NCI-H128 (cell line): ENCODE measurements around the gene TMEM255B.

ENCODE experiments used
- DNase-seq: peaks from one replicate; lab custom pipeline; 2025; ENCODE audit not compliant: unreplicated experiment; lab: John Stamatoyannopoulos, UW

The TMEM255B gene

GRCh38 chr13:113801289-113801961 lies 42.4 kb downstream of the TMEM255B start:
- no peak for DNase-seq

- no peak for DNase-seq
These were observed 43.1 kb downstream of the TMEM255B start for GRCh38 chr13:113802090-113802531.

GRCh38 chr13:113802761-113803160 lies 43.7 kb downstream of the TMEM255B start:
- DNase-seq, result no peak

GRCh38 chr13:113803409-113804016 lies 44.5 kb downstream of the TMEM255B start:
- DNase-seq, result no peak

- DNase-seq, result no peak
These were observed 45.1 kb downstream of the TMEM255B start for GRCh38 chr13:113804017-113804702.

GRCh38 chr13:113804703-113805430 lies 45.8 kb downstream of the TMEM255B start:
- no peak for DNase-seq

GRCh38 chr13:113805431-113806103 lies 46.5 kb downstream of the TMEM255B start:
- no peak for DNase-seq

GRCh38 chr13:113806104-113806471 lies 47.1 kb downstream of the TMEM255B start:
- DNase-seq, result no peak

GRCh38 chr13:113806526-113806925 lies 47.5 kb downstream of the TMEM255B start:
- DNase-seq, result no peak

- no peak for DNase-seq
These were observed 49.2 kb downstream of the TMEM255B start for GRCh38 chr13:113808058-113808834.

- no peak for DNase-seq
These were observed 50.9 kb downstream of the TMEM255B start for GRCh38 chr13:113809934-113810333.

- DNase-seq, result no peak
These were observed 51.6 kb downstream of the TMEM255B start for GRCh38 chr13:113810640-113811039.

GRCh38 chr13:113811081-113811928 lies 52.3 kb downstream of the TMEM255B start:
- no peak for DNase-seq

GRCh38 chr13:113812178-113813040 lies 53.4 kb downstream of the TMEM255B start:
- no peak for DNase-seq

GRCh38 chr13:113813070-113813748 lies 54.2 kb downstream of the TMEM255B start:
- no peak for DNase-seq

- DNase-seq, result no peak
These were observed 54.9 kb downstream of the TMEM255B start for GRCh38 chr13:113813749-113814434.

- DNase-seq, result no peak
These were observed 55.4 kb downstream of the TMEM255B start for GRCh38 chr13:113814435-113814821.
